ENCODE measurements around the gene PRR7.

The PRR7 gene

GRCh38 chr5:177402271-177403043 lies 44.2 kb upstream of the PRR7 start (continued):
- TF ChIP-seq ZNF26 (tag by site-specific recombination; IDR thresholded peaks at IDR 0.05) = no peak
- TF ChIP-seq ZNF214 (tag by site-specific recombination; IDR thresholded peaks at IDR 0.05; ENCODE audit: borderline replicate concordance) = no peak
- TF ChIP-seq GLIS2 (tag by site-specific recombination; IDR thresholded peaks at IDR 0.05) = peak; percentile 22; the same call in 1 of the 2 replicates
- no peak for TF ChIP-seq FEZF1 (tag by site-specific recombination; IDR thresholded peaks at IDR 0.05)
- no peak for TF ChIP-seq ZNF792 (tag by site-specific recombination; IDR thresholded peaks at IDR 0.05)
- TF ChIP-seq ZFHX2 (tag by site-specific recombination; conservative IDR thresholded peaks at IDR 0.05) = peak; percentile 54
- no peak for TF ChIP-seq ZFP3 (tag by site-specific recombination; IDR thresholded peaks at IDR 0.05; ENCODE audit: low read depth)
- TF ChIP-seq KLF8 (tag by site-specific recombination; IDR thresholded peaks at IDR 0.05) = peak; percentile 79; the same call in 1 of the 2 replicates
- TF ChIP-seq ZNF423 (tag by site-specific recombination; IDR thresholded peaks at IDR 0.05) = no peak
- 0 out of 2 replicates have a peak, but pooled peaks have one; percentile 23 for TF ChIP-seq ZNF398 (tag by site-specific recombination; IDR thresholded peaks at IDR 0.05)
- TF ChIP-seq ZIC2 (tag by site-specific recombination; IDR thresholded peaks at IDR 0.05) = peak; percentile 41; the same call in 1 of the 2 replicates
- TF ChIP-seq ZNF404 (tag by site-specific recombination; IDR thresholded peaks at IDR 0.05) = no peak
- TF ChIP-seq ZNF2 (tag by site-specific recombination; IDR thresholded peaks at IDR 0.05) = peak; percentile 92
- TF ChIP-seq ZBTB8A (tag by site-specific recombination; IDR thresholded peaks at IDR 0.05) = peak; percentile 95
- peak; percentile 58; the same call in 1 of the 2 replicates for TF ChIP-seq ZBTB10 (tag by site-specific recombination; IDR thresholded peaks at IDR 0.05)
- no peak for TF ChIP-seq ZNF585B (tag by site-specific recombination; IDR thresholded peaks at IDR 0.05)
- TF ChIP-seq ZNF707 (tag by site-specific recombination; IDR thresholded peaks at IDR 0.05) = no peak
- TF ChIP-seq HIC1 (tag by site-specific recombination; IDR thresholded peaks at IDR 0.05) = peak; percentile 90
- TF ChIP-seq ZNF776 (tag by site-specific recombination; IDR thresholded peaks at IDR 0.05; ENCODE audit: borderline replicate concordance) = no peak
- TF ChIP-seq ZBTB21 (tag by site-specific recombination; IDR thresholded peaks at IDR 0.05) = no peak
- no peak; the same call in 1 of the 2 replicates for TF ChIP-seq ZNF558 (tag by site-specific recombination; IDR thresholded peaks at IDR 0.05)
- peak; percentile 92 for TF ChIP-seq CTCF (tag by site-specific recombination; IDR thresholded peaks at IDR 0.05)
- TF ChIP-seq ZNF701 (tag by site-specific recombination; IDR thresholded peaks at IDR 0.05) = no peak
- TF ChIP-seq MZF1 (tag by site-specific recombination; IDR thresholded peaks at IDR 0.05; ENCODE audit: borderline replicate concordance) = 0 out of 2 replicates have a peak, but pooled peaks have one; percentile 13
- no peak for TF ChIP-seq ZNF624 (tag by site-specific recombination; IDR thresholded peaks at IDR 0.05)
- TF ChIP-seq OSR2 (tag by site-specific recombination; IDR thresholded peaks at IDR 0.05) = no peak
- TF ChIP-seq ZNF274 (IDR thresholded peaks at IDR 0.05; ENCODE audit: low read length) = no peak
- TF ChIP-seq ZNF274 (tag by site-specific recombination; IDR thresholded peaks at IDR 0.05; ENCODE audit: borderline replicate concordance) = no peak
- TF ChIP-seq ZNF239 (tag by site-specific recombination; IDR thresholded peaks at IDR 0.05) = no peak
- TF ChIP-seq ZNF302 (tag by site-specific recombination; IDR thresholded peaks at IDR 0.05; ENCODE audit: low read depth) = no peak
